T-helper 2 cell (primary cell): ENCODE results near the gene SLC14A1.

Experiments
- DNase-seq, 5 experiments: peaks; one replicate each; pipeline versions ENCODE4 v3.0.0 to v3.0.0-alpha.2; 2012 to 2022

SLC14A1 gene

GRCh38 chr18:45760462-45761036 lies 36.6 kb downstream of the SLC14A1 start:
- no peak for DNase-seq

DNA sequence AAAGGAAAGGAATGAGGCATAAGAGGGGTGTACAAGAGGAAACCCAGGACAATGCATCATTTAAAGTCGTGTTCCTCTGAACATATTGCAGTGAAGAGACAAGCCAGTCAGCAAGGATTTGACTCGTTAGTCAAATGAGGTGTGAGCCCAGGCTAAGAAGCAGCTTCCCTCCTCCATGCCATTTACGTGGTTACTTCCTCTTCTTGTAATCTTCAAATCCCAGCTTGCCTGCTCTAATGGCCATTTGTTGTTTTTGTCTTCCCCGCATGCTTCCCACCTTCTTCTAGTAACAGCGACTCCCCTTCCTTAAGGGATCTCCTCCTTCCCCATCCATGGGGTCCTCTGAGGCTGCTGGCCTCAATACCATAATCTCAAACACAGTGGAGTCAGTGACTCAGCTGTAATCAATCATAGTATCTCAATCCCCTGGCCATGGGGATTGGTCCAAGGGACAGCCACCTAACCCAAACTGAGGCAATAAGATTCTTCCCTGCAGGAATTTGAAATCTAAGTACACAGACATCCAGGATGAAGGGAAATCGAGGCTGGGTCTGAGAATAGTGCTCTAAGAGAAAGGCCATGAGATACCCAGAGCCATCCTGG lies 37.6 kb downstream of the SLC14A1 start:
- no peak for DNase-seq

GRCh38 chr18:45764000-45764686 lies 40.2 kb downstream of the SLC14A1 start:
- DNase-seq, result no peak

DNA sequence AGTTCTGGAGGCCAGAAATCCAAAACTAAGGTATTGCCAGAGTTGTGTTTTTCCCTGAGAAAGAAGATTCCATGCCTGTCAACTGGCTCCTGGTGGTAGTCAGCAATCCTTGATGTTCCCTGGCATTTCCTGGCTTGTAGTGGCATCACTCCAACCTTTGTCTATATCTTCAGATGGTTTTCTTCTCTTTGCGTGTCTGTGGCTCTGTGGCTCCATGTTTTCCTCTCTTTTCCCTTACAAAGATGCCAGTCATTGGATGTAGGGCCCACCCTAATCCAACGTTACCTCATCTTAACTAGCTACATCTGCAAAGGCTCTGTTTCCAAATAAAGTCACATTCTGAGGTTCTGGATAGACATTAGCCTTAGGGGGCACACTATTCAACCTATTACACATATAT lies 41.8 kb downstream of the SLC14A1 start:
- DNase-seq, result no peak

DNA sequence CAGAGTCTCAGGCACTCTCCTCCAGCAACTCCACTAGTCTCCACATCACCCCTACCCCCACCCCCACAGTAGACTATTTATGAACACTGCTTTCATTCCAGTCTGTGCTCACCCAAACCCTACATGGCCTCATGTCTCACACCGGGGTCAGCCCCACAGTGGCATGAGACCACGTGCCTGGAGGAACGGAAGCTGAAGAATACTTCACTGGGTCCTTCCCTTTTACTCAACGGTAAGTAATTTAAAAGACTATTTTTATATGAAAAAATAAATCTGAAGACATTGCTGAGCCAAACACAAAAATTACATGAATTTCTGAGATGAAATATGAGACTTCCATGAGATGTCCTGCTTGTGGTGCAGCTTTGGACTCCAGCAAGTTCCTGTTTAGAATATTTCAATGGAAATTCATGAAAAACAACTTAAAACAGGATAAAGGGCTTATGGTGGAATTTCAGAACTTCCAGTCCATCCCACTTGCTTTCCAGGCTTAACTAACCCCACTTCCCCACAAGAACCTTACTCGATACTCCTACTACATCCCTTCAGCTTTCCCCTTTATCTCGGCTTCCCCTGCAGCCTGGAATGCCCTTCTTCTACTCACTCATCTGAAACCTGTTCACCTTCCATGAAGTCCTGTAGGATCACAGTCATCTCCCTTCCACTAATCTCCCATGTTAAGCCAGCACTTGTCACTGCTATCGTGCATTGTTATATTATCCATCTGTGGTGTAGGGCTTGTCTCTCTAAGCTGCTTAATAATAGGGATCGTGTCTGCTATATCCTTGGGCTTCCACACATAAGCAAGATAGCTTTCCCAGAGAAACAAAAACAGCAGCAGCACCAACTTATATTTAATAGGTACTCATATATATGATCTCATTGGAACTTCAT lies 47.9 kb downstream of the SLC14A1 start:
- DNase-seq, result no peak

GRCh38 chr18:45774065-45774521 lies 50.1 kb downstream of the SLC14A1 start:
- peak in 2 of 5 experiments; percentile 8 to 18 for DNase-seq

GRCh38 chr18:45775241-45775676 lies 51.3 kb downstream of the SLC14A1 start:
- DNase-seq, result peak in 3 of 5 experiments; percentile 16 to 64 (median 56)

DNA sequence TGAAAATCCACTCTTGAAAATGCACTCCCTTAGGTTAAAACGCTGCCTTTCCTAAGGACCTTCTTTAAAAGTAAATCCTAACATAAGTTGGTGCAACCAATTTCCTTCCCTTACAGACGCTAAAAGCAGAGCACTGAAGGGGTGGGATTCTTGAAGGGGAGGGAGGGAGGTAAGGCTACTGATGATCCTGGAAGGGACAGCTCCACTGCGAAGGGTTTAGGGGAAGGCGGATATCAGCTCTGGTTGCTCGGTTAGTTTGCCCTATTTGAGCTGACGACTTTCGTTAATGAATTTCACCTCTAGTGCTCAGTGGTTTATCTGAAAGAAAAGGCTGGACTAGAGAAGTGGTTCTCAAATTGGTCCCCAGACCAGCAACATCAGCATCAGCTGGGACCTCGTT lies 51.8 kb downstream of the SLC14A1 start:
- DNase-seq, result no peak

- DNase-seq, result no peak
Observed at GRCh38 chr18:45777393-45777792, 53.4 kb downstream of the SLC14A1 start.

DNA sequence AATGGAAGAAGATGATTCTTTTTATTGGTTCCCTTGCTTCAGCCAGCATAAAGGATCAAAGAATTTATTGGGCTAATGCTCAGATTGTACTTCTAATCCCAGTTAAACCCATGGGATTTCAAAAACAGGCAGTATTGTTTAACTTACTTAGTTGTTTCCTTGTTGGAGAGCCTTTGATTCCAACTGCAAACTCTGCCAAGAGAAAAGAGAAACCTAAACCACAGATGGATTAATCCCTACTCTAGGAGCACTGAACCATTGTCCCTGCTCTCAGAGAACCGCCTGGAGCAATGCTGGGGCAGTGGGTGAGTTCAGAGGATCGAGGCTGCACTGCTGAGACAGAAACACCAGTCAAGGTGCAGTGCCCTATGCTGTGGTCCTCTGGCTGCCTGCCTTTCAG lies 56.6 kb downstream of the SLC14A1 start:
- no peak for DNase-seq

GRCh38 chr18:45782662-45783061 lies 58.7 kb downstream of the SLC14A1 start:
- DNase-seq, result no peak

DNA sequence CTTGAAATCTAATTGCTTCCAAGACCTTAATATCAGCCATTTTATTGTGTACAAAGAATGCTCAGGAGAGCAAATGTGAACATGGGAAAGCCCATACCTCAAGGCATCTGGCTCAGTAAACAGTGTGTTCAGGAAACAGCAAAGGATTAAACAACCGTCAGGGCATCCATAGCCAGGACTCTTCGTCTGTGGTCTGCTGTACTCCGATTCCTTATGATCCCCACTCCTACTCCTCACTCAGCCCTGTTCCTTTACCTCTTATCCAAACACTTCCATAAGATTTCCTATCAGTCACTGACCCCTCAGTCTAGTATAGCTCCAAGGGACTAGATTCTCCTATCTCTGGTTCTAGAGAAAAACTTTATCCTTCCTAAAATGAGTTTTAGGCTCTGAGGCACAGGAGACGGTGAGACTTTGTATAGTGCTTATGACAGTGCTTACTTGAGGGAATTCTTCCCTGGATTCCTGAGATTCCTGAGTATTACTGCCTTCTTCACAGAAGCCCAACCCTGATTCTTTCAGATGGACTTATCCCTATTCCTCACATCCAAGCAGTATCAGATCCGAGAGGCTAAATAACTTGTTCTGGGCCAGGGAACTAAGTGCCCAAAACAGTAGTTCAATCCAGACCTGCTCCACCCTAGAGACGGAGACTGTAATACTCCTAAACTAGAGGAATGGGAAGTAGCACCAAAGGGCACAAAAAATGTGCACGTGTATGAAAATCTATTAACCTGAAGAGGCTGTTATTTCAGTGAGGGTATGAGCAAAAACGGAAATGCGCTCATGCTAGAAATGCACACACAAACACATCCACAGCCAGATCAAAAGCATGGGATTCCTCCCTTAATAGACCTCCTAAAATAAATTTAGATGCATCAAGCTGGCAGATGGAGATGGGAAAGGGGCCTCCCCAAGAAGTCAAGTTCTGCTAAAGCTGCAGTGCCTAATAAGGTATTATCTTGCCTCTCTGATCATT lies 59.4 kb downstream of the SLC14A1 start:
- DNase-seq, result no peak

DNA sequence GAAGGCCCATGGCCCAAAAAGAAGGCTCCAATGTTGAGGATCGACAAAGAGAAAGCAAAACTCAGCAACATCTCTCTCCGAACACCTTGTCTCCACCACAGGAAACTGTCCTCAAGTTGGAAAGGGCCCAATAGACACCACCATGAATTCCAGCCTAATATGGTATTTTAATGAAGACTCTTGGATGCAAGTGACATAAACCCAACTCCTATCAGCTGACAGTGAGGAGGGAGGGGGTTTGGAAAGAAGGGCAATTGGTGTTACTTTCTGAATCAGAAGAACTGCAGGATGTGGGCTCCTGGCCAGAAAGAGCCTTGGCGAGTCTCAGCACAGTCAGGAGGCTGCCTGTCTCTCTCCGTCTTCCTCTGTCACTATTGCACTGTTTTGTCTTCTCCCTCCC lies 61.2 kb downstream of the SLC14A1 start:
- peak in 1 of 5 experiments; percentile 30 for DNase-seq

GRCh38 chr18:45786941-45787340 lies 63.0 kb downstream of the SLC14A1 start:
- DNase-seq, result no peak

DNA sequence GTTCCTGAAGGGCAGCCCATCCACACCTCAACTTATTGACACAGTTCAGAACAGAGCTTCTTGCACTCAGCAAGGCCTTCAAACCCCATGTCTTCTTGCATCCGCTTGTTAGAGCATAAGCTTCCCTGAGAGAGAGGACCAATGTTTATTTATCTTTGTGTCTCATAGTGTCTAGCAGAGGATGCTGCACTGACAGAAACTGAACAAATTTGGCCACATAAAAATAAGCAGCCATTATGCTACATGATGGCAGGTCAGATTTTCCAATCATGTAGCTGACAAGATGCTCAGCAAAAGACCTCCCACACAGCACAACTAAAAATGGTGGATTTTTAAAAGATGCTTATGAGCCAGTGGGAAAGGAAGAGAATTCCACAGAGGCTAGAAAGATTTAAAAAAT lies 63.4 kb downstream of the SLC14A1 start:
- no peak for DNase-seq

- DNase-seq, result no peak
Observed at GRCh38 chr18:45788861-45789260, 64.9 kb downstream of the SLC14A1 start.

DNA sequence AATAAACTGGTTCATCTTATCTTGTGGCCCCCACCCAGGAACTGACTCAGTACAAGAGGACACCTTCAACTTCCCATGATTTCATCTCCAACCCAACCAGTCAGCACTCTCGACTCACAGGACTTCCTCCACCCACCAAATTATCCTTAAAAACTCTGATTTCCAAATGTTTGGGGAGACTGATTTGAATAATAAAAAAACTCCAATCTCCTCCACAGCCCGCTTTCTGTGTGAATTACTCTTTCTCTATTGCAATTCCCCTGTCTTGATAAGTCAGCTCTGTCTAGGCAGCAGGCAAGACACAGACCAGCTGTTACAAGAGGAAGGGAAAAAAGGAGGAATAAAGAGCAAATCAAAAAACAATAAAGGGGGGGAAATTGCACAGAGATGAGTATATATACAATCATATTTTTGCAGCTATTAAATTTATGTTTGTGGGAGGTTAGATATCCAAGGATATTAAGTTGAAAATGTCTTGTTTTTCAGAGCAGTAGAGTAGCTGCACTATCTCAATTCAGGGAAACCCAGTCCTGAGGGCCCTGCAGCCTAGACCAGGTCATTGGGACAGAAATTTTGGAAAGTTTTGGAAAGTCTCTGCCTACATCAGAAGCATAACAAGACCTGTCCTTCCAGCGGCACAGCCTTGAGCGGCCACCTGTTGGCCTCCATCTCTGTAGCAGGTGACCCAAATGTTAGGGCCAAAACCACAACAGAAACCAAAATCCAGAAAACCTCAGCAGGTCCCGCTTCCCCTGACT lies 68.7 kb downstream of the SLC14A1 start:
- no peak for DNase-seq

DNA sequence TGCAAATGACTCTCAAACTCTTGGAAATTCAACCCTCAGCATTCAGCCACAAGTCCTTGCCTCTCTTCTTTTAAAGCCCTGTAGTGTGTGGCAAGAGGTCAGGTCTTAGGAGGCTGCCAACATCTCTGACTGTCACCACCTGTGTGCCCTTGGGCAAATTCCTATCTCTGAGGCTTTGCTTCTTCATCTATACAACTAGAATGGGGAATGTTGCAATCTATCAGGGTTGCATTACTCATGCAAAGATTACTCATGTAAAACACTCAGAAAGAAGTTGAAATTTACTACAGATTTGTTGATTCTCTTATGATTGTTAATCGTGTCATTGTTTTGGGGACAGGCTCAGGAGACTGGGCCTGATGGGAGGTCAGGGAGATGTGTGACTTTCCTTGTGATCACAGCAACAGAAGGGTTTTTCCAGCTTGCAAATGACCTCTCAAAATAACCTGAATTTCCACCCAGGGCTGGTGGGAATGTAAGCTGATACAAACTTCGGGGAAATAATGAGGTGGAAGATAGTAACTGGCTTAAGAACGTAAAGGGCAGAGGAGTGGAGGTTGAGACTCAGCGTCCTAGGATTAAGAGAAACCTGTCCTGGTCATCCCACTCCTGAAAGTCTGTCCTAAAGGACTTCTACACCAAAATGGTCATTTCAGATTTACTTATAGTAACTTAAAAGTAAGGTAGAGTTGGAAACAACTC lies 69.4 kb downstream of the SLC14A1 start:
- DNase-seq, result no peak

GRCh38 chr18:45801416-45802004 lies 77.5 kb downstream of the SLC14A1 start:
- no peak for DNase-seq
